ENCODE measurements around the gene DOK7. TPM values are rescaled to one million over a fixed set of nuclear protein-coding genes. Genes with fewer than 3 reads are reported as not detected.

The DOK7 gene, protein sequence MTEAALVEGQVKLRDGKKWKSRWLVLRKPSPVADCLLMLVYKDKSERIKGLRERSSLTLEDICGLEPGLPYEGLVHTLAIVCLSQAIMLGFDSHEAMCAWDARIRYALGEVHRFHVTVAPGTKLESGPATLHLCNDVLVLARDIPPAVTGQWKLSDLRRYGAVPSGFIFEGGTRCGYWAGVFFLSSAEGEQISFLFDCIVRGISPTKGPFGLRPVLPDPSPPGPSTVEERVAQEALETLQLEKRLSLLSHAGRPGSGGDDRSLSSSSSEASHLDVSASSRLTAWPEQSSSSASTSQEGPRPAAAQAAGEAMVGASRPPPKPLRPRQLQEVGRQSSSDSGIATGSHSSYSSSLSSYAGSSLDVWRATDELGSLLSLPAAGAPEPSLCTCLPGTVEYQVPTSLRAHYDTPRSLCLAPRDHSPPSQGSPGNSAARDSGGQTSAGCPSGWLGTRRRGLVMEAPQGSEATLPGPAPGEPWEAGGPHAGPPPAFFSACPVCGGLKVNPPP
- total RNA-seq, result 0.36 TPM

DNA sequence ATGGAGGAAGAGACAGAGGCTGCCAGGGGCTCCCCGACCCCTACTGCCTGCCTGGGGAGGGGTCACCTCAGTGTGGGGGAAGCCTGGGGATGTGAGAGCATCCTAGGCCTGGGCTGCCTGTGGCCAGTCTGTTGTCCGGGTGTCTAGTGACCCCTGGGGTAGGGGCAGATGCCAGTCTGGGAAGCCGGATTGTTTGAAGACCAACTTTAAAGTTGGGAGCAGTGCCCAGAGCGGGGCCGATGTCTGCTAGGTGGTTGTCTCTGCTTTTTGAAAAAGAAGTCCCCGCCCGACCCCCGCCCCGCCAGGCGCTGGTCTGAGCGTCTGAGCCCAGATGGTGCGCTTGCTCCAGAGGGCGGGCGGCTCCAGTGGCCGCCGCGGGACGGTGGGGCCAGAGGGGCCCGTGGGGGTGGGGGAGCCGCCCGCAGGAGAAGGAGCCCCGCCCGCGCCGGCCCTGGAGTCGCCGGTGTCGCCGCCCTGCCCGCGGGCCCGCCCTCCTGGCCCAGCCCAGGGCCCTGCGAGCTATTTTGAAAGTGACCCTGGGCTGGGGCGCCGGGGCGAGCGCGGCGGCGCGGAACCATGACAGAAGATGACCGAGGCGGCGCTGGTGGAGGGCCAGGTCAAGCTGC is at the start of gene DOK7:
Gene DOK7, plus strand, starts transcription at position 517 of the 626 bp plus-strand sequence. Its CDS starts 70 bp downstream, at position 587.
- peak; percentile 7 for ATAC-seq

- ATAC-seq, result no peak
These were observed 49.3 kb upstream of the DOK7 start for GRCh38 chr4:3413675-3414420.

- peak; percentile 14 for ATAC-seq
These were observed 48.5 kb upstream of the DOK7 start for GRCh38 chr4:3414421-3415279.

DNA sequence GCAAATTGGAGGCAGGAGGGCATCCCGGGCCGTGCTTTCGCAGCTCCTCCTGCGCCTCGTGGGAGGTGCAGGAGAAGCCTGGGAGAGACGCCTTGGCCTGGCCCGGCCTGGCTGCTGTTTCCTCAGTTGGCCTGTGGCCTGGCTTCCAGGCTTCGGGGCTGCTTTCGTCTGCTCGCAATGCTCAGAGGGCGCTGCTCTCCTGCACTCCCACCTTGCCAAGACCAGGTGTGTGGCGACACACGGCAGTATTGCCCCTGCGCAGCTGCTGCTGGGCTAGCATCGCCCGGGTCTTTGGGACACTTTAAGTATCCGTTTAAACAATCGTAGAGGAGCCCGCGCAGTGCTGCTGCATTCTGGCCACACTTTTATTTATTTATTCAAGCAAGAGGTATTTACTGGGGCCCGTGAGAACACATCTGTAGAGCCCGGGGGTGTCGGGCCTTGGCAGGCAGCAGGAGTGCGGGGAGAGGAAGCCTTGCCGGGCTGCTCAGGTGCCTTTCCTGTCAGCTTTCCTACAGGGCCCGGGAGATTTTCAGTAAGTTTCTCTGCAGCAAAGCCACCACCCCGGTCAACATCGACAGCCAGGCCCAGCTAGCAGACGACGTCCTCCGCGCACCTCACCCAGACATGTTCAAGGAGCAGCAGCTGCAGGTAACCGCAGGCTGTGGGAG is 47.5 kb upstream of the DOK7 start:
- ATAC-seq, result no peak

GRCh38 chr4:3416270-3416669 is 46.8 kb upstream of the DOK7 start:
- ATAC-seq, result no peak

DNA sequence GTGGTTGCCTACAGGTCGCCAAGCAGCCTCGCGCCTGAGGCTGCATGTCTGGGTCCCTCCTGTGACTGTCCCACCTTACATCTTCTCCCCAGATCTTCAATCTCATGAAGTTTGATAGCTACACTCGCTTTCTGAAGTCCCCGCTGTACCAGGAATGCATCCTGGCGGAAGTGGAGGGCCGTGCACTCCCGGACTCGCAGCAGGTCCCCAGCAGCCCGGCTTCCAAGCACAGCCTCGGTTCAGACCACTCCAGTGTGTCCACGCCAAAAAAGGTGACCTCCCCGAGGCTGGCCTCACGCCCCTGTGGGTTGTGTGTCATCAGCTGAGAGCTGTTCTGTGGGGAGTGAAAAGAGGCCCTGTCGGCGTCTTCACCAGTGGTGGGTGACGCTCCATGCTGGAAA is 46.3 kb upstream of the DOK7 start:
- no peak for ATAC-seq

DNA sequence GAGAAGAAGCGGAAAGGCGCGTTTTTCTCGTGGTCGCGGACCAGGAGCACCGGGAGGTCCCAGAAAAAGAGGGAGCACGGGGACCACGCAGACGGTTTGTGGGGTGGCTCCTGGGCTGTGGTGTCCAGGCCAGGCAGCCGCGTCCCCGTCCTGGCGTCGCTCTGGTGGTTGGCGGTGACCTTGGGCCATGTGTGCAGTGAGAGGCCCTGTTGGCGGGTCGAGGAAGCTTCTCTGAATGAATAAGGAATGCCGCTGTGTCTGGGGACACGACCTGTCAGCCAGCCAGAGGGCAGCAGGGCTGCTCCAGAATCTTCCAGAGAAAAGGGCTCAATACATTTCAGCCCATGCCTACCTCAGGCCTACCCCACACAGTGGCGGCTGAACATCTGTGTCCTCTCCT is 45.7 kb upstream of the DOK7 start:
- no peak for ATAC-seq

- ATAC-seq, result peak; percentile 13
These were observed 44.9 kb upstream of the DOK7 start for GRCh38 chr4:3418029-3418762.

DNA sequence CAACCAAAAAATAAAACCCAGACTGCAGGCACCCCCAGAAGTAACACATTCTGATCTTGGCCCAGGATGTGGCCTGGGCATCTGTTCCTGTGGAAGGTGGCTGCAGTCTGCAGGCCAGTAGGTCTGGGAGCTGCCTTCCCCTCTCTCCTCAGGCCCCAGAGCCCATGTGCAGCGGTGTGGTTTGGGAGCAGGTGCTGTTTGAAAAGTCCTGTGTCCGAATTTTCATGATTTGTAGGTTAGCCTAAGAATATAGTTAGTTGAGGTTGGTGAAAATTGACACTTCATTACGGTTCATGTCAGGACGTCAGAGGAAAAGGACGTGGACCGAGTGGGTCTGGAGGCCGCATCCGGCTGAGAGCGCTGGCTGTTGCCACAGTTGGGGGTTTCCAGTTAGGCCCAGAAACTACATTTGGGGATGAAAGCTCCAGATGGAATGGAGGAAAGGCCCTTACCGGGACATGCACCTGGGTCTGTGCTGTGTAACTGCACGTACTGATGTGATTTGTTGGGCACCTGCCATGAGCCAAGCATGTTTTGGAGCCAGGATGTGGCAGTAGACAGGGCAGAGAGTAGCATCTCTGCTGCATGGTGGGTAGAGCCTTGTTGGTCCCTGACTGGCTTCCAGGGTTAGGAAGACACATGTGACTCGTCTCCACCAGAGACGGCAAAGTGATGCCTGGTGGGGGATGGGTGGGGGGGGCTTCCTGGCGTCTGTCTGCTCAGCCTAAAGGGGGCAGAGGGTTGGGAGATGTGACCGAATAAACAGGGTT is 43.1 kb upstream of the DOK7 start:
- no peak for ATAC-seq

DNA sequence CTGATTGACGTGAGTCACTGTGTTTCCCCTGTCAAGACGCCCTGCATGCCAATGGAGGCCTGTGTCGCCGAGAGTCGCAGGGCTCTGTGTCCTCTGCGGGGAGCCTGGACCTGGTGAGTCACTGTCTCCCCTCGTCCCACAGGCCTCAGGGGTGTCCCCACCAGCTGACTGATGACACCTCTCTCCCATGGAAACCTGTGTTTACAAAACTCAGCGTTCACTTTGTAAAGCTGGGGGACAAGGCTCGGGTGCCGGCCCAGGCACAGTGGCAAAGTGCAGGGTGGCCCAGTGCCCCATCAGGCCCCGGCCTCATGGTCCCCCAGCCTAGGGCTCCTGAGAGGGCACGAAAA is 42.5 kb upstream of the DOK7 start:
- ATAC-seq, result no peak

- ATAC-seq, result no peak
These were observed 42.1 kb upstream of the DOK7 start for GRCh38 chr4:3420956-3421355.

- ATAC-seq, result no peak
These were observed 41.6 kb upstream of the DOK7 start for GRCh38 chr4:3421470-3421869.

GRCh38 chr4:3422241-3422801 is 40.8 kb upstream of the DOK7 start:
- no peak for ATAC-seq

GRCh38 chr4:3422808-3423297 is 40.3 kb upstream of the DOK7 start:
- no peak for ATAC-seq

DNA sequence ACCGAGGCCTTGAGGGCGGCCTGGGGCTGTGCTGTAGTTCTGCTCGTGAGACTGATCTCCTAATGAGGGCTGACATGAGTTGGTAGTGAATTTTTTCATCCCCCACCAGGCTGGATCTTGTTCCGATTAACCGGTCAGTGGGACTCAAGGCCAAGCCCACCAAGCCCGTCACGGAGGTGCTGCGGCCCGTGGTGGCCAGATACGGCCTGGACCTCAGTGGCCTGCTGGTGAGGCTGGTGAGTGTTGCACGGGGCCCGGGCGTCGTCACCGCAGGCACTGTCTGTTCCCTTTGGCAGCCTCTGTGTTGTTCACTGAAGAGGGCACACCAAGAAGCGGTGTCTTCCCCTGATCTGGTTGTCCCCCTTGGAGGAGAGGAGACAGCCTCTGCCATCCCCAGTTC is 39.7 kb upstream of the DOK7 start:
- ATAC-seq, result no peak

DNA sequence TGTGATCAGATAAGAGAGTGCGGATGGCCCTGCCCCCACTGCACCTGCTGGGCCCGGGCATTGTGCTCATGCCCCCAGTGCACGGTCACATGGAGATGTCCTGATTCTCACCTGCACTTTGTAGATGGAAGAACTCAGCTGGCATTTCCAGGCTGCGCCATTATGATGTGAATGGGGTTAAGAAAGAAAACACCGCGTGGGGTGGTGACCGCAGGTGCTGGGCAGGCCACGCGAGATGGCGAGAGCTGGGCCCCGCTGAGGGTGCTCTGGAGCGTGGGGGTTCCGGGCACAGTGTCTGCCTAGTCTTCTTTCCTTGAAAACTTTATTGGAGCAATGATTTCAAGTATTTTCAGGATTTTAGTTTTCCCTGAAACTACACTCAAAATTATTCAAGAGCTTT is 39.2 kb upstream of the DOK7 start:
- no peak for ATAC-seq

DNA sequence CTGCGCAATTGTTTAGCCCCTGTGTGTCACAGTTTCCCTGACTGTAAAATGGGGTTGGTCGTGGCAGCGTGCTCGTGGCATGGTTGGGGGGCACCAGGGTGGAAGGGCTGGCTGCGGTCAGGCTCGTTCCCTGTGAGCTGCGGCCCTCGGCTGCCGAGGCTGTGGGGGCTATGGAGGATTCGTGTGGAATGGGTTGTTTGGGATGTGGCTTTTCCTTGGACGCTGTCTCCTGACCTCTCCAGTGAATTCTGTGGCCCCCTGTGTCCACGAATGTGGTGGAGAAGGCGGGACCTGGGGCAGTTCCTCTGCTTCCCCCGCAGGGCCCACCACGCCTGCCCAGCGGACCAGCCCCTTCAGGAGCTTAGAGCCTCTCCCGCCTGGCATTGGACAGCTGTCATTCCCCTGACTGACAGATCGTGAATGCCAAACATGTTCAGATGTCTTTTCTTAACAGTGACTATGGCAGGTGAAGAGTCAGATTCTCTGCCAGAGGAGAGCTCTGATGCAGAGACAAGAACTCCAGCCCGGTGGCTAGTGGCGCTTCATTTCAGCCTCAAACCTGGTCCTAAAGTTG is 38.5 kb upstream of the DOK7 start:
- ATAC-seq, result no peak

DNA sequence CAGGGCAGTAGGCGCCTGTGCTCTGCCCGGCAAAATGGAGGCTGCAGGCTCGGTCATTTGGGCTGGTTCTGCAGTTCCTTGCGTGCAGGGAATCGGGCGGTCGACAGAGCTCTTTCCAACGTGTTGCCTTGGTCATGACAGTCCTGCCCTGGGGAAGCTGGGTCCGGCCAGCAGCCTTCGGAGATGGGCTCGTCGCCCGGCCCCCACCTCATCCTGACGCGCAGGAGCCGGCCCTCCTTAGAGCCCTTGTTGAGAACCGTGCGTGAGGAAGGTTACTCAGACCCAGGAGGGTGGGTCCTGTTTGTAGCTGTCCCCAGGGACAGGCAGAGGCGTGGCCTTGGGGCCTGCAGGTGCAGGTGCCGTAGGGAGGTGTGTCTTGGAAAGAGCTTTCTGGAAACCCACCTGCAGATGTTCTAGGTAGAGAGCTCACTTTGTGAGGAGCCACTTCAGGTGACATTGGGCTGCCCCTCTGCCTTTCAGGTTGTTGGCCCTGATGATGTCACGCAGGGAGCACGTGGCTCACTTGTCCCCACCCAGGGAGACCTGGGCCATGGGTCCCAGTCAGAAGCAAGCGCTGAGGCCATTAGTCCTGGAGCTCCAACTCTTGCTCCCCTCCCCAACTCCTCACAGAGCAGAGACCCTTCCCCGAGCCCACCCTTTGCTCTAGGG is 36.5 kb upstream of the DOK7 start:
- ATAC-seq, result no peak

DNA sequence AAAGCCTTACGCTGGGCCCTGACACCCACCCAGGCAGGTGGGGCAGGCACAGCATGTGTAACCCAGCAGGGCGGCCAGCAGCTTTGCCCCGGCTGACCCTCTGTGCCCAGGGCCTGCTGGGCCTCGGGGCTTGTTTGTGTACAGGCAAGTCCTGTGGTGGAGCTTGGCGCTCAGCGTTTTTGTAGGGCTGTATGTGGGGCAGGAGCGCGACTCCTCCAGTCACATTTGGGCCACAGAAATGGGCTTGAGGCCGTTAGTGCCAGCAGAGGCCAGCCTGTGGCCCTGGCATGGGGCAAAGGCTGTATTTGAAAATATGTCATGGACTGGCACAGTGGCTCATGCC is 36.0 kb upstream of the DOK7 start:
- ATAC-seq, result no peak
